ENCODE data around the gene SCN3B. TPM values are rescaled to one million over a fixed set of nuclear protein-coding genes. Genes with fewer than 3 reads are reported as not detected.

The SCN3B gene
- total RNA-seq, 1 experiment from 2014 or later: 0.05 TPM

DNA sequence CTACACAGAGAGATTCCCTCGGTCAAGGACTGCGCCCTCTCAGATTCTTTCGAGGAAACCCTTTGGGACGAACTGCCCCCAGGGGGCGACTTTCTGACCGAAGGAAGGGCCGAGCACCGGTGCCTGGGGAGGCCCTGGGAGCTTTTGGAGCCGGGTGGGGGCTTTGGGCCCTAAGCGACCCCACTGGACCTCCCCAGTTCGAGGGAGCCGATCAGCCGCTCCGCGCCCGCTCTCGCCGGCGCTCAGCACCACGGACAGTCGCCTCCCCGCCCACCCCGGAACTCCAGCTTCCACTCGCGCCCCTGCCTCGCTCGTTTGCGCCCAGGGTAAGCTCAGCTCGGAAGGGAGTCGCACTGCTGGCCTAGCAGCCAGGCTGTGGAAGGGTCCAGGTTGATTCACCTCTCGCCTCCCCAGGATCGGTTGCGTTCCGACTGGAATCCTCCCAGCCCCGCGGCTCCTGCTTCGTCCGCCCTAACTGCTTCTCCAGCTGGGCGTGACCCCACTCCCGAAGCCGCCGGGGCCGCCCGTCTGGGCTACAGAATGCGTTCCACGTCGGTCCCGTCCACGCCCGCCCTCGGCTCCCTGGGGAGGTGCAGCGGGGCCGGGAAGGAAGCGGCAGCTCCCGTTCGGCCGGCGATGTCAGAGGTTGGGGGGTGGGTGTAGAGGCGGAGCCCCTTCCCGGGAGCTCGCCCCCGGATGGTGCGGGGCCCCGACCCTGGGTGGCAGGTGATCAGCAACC lies 428 bp downstream of the SCN3B start:
- DNase-seq (ENCODE audit: low spot score): peak; percentile 6

GRCh38 chr11:123653483-123653826 lies 969 bp downstream of the SCN3B start:
- DNase-seq (ENCODE audit: low spot score): no peak

- no peak for DNase-seq (ENCODE audit: low spot score)
These were observed 1.8 kb downstream of the SCN3B start for GRCh38 chr11:123652599-123652998.

- DNase-seq (ENCODE audit: low spot score): no peak
These were observed 3.5 kb downstream of the SCN3B start for GRCh38 chr11:123650901-123651300.

- no peak for DNase-seq (ENCODE audit: low spot score)
These were observed 9.0 kb downstream of the SCN3B start for GRCh38 chr11:123645286-123645975.

DNA sequence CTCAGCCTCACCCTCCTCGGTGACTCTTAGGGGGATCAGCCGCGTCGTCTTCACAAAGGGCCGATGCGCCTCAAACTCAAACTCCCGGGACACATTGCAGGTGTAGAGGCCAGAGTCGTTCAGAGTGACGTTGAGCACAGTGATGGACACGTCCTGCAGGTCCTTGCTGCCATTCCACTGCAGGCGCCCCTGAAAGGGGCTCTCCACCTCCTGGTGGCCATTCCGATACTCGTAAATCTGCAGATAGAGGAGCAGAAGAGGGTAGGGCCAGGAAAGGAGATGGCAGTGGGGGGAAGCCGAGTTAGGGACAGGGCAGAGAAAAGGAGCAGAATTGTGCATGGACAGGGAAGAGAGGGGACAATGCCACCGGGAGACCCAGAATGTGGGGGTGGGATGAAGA lies 12.0 kb downstream of the SCN3B start:
- no peak for DNase-seq (ENCODE audit: low spot score)

- DNase-seq (ENCODE audit: low spot score): no peak
These were observed 13.0 kb downstream of the SCN3B start for GRCh38 chr11:123641495-123641840.

- no peak for DNase-seq (ENCODE audit: low spot score)
These were observed 13.5 kb downstream of the SCN3B start for GRCh38 chr11:123640677-123641494.

GRCh38 chr11:123640029-123640428 lies 14.4 kb downstream of the SCN3B start:
- DNase-seq (ENCODE audit: low spot score): no peak

DNA sequence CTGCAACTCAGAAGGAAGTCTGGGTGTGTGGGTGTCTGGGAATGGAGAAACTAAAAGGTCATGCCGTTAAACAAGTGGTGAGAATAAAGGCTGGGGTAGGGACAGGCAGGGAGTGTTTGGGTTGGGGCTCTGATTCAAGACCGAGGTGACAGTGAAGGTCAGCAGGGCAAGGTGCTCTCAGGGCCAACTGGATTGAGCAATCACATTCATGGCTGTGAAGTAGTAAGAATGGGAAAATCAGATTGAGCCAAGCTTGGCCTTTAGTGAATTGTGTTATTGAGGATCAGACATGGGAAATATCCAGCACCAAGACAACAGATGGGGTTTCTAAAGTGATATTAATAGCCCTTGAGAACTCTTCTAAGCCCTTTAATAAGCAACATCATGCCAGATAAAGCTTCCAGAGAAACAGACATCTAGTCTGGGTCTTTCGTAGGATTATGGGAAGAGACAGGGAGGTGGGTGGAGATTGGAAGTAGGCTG lies 24.3 kb downstream of the SCN3B start:
- DNase-seq (ENCODE audit: low spot score): no peak

GRCh38 chr11:123628936-123629683 lies 25.3 kb downstream of the SCN3B start:
- peak; percentile 40 for DNase-seq (ENCODE audit: low spot score)

DNA sequence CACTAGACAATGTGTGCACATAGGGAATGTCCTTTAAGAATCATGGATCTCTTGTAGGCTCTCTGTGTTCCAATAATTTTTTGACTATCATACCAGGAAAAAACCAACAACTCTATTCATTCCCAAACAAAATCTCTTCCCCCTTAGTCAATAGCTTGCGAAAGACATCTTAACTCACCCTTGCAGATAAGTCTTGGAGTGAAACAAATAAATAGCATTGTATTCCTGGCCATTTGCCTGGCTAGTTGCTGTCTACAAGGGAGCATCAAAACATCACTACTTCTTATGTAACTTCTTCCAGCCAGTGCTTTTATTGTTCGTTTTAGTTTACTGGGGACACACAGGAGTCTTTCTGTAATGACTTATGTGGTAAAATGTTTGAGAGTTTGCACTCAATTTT lies 29.4 kb downstream of the SCN3B start:
- DNase-seq (ENCODE audit: low spot score): no peak

DNA sequence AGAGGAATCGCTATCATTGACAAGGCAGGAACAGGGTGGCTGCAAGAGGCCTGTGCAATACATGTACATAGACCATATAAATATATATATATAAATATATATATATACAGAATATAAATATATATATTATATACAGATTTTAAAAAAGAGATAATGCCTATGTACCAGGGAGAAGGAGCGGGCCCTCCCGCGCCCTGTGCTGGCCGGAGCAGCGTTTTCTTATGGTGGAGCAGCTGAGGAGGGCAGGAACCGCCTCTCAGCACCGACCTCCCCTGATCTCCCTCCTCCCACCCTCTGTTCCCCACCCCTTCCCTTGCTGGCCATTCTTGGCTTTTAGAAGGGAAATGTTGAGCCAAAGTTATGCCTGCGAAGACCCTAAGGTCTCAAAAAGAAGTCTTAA lies 31.8 kb downstream of the SCN3B start:
- DNase-seq (ENCODE audit: low spot score): no peak

GRCh38 chr11:123616505-123617198 lies 37.8 kb downstream of the SCN3B start:
- no peak for DNase-seq (ENCODE audit: low spot score)

DNA sequence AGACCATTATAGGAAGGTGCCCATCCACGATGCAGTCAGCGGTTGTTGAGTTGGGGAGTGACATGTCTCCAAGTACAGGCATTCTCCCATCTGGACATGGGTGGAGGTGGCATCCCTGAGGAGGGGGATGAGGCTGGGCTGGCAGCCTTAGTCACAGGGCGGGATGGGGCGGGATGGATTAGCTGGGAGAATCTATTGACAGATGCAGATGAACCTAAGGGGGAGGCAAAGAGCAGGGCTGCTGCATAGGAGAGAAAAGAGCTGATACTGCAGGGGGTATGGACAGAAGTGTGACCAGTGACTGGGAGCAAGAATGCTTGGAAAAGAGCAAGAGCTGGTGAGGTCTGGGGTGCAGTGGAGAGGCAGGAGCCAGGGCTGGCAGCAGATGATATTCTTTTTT lies 42.7 kb downstream of the SCN3B start:
- DNase-seq (ENCODE audit: low spot score): no peak

DNA sequence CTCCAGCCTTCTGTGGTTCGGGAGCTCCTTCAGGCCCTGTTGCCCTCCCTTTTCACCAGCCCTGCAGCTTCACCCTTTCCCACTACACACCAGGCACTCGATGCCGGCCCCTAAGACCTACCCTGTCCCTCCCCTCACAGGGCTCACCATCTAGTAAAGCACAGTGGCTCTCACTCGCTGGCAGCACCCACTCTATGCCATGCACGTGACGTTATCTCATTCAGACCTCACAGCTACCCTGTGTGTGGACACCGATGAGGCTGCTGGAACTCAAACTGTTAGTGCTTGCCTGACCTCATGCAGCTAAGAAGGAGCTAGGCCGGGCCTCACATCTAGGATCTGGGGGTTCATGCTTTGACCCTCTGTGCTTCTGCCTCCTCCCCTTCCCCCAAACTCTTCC lies 45.5 kb downstream of the SCN3B start:
- no peak for DNase-seq (ENCODE audit: low spot score)

GRCh38 chr11:123608371-123608770 lies 46.1 kb downstream of the SCN3B start:
- no peak for DNase-seq (ENCODE audit: low spot score)

DNA sequence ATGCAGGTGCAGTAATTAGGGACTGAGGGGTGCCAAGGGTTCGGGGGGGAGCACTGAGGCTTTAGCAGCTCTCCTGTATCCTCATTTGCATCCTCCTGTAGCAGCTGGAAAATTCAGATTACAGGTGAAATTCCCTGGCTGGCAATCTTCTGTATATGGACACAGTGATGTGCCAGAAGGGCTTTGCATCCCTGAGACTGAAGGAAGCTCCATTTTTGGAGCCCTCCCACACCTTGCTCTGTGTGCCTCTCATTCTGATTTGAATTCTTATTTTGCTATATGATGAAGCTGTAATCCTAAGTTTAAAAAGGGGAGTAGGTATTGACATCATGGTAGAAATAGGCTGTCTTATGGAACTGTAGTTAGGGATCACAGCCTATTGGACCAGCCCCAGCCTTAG lies 46.6 kb downstream of the SCN3B start:
- no peak for DNase-seq (ENCODE audit: low spot score)

GRCh38 chr11:123603666-123604065 lies 50.8 kb downstream of the SCN3B start:
- no peak for DNase-seq (ENCODE audit: low spot score)

- DNase-seq (ENCODE audit: low spot score): no peak
These were observed 52.7 kb downstream of the SCN3B start for GRCh38 chr11:123601743-123602142.

DNA sequence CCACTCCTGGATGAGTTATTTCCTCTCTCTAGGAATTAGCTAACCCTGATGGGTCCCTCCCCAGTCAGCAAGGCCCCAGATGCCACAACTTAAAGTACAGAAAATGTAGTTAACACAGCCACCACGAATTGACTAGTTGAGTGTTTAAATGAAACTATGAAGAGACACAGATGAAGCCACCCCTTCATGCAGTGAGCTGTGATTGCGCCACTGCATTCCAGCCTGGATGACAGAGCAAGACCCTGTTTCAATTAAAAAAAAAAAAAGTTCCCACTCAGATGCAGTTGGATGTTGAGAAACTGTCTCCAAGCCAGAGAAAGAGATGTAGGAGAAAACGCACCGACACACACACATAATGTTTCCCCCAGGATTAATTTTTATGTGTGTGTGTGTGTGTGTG lies 53.3 kb downstream of the SCN3B start:
- no peak for DNase-seq (ENCODE audit: low spot score)

All from A172 (cell line).